HEK293T (cell line): Measurements from ENCODE around the gene AWAT2.

Experiments used
- ARNT ChIP-seq: fragments of 450-650 bp; IDR thresholded peaks from 2 replicates; pipeline ENCODE4 v1.6.1; 2017; ENCODE audit warnings: mild to moderate bottlenecking
- BHLHE40 ChIP-seq: fragments of 450-650 bp; IDR thresholded peaks from 2 replicates; pipeline ENCODE4 v1.6.1; 2016; ENCODE audit warnings: mild to moderate bottlenecking, moderate library complexity, borderline replicate concordance
- ELF4 ChIP-seq: fragments of 450-650 bp; IDR thresholded peaks from 2 replicates; pipeline ENCODE4 v1.6.1; 2017; ENCODE audit warnings: antibody characterized with exemption
- FOXA1 ChIP-seq: fragments of 450-650 bp; IDR thresholded peaks from 2 replicates; pipeline ENCODE4 v1.6.1; 2016; ENCODE audit warnings: mild to moderate bottlenecking
- FOXK2 ChIP-seq: fragments of 450-650 bp; IDR thresholded peaks from 2 replicates; pipeline ENCODE4 v1.6.1; 2016; ENCODE audit warnings: mild to moderate bottlenecking
- FOXM1 ChIP-seq: fragments of 450-650 bp; IDR thresholded peaks from 2 replicates; pipeline ENCODE4 v1.6.1; 2017; ENCODE audit warnings: mild to moderate bottlenecking, borderline replicate concordance
- HDGF ChIP-seq: fragments of 450-650 bp; IDR thresholded peaks from 2 replicates; pipeline ENCODE4 v1.6.1; 2017; ENCODE audit warnings: antibody characterized with exemption, borderline replicate concordance
- SP1 ChIP-seq: fragments of 450-650 bp; IDR thresholded peaks from 2 replicates; pipeline ENCODE4 v1.6.1; 2017
- SUZ12 ChIP-seq: fragments of 450-650 bp; IDR thresholded peaks from 2 replicates; pipeline ENCODE4 v1.6.1; 2016; ENCODE audit warnings: mild to moderate bottlenecking

DNA sequence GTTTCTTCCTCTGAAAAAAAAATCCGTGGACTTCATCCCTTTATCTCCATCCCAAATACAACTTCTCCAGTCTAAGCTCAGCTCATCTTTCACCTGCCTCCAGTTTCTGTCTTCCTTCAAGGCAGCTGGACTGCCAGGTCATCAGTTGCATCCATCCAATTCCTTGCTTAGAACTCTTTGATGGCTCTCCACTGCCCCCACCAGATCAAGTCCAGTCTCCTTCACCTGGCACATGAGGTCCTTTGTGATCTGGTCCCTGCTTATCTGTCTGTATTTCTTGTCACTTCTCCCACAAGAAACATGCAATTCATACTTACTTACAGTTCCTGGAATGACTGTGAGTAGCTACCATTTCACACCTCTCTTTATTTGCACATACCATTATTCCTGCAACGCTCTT, 46.3 kb upstream of the AWAT2 start:
- TF ChIP-seq FOXM1 (no peak), HDGF (no peak), FOXK2 (no peak), SP1 (no peak), ARNT (no peak), SUZ12 (no peak), FOXA1 (no peak), BHLHE40 (no peak), ELF4 (no peak)
